ENCODE measurements around the gene GLE1.
"Not testable (repeated sequence)": the region's sequence is repeated elsewhere in the genome, so short reads cannot be mapped to it uniquely, and the experiment has no call there.

Gene GLE1

DNA sequence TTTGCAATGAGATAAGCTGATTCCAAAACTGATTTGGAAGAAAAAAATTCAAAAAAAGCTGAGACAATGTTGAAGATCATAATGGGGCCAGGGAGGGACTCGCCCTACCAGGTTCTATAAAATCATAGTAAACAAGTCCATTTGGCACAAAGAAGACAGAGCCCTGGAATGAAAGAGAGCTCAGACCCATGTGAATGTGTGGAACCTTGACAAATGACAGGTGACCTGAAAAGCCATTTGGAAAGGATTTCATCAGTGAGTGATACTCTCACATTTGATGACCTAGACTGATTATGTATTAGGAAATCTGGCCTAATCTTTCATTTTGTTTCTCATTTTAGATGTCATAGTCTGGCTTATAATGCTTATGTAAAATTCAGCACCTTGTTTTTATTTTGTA is 74.7 kb downstream of the GLE1 start:
- Histone ChIP-seq H3K4me2 (ENCODE audit: low read length) (no peak overlapping the region), H3K36me3 (ENCODE audit: control insufficient read depth, low read length) (peaks cover 96% of the 10 kb centered on the region), H3K4me1 (ENCODE audit: control insufficient read depth, low read length) (no peaks in the 10 kb centered on the region), H3K79me2 (ENCODE audit: control insufficient read depth, low read length) (no peaks in the 10 kb centered on the region), H3K27ac (ENCODE audit: low read depth, low read length) (no peak overlapping the region), H3K27me3 (ENCODE audit: control insufficient read depth, low read length) (no peaks in the 10 kb centered on the region), H3K9me2 (replicated peaks; ENCODE audit: control insufficient read depth, low read length) (no peaks in the 10 kb centered on the region), H4K20me1 (ENCODE audit: control insufficient read depth, insufficient read depth, low read depth, low read length) (no peaks in the 10 kb centered on the region), H3F3A (ENCODE audit: control insufficient read depth, insufficient read depth) (no peaks in the 10 kb centered on the region; the same call in 1 of the 2 replicates), H3K9me3 (ENCODE audit: control insufficient read depth, insufficient read depth, low read length) (no peaks in the 10 kb centered on the region), H3K4me3 (ENCODE audit: low read length) (no peak overlapping the region)
- TF ChIP-seq EZH2phosphoT487 (IDR thresholded peaks at IDR 0.05; ENCODE audit: borderline replicate concordance, low read length), result no peak
- TF ChIP-seq, protein P1, sequence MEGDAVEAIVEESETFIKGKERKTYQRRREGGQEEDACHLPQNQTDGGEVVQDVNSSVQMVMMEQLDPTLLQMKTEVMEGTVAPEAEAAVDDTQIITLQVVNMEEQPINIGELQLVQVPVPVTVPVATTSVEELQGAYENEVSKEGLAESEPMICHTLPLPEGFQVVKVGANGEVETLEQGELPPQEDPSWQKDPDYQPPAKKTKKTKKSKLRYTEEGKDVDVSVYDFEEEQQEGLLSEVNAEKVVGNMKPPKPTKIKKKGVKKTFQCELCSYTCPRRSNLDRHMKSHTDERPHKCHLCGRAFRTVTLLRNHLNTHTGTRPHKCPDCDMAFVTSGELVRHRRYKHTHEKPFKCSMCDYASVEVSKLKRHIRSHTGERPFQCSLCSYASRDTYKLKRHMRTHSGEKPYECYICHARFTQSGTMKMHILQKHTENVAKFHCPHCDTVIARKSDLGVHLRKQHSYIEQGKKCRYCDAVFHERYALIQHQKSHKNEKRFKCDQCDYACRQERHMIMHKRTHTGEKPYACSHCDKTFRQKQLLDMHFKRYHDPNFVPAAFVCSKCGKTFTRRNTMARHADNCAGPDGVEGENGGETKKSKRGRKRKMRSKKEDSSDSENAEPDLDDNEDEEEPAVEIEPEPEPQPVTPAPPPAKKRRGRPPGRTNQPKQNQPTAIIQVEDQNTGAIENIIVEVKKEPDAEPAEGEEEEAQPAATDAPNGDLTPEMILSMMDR (IDR thresholded peaks at IDR 0.05; ENCODE audit: low read depth, low read length, poor library complexity, severe bottlenecking), result no peak

DNA sequence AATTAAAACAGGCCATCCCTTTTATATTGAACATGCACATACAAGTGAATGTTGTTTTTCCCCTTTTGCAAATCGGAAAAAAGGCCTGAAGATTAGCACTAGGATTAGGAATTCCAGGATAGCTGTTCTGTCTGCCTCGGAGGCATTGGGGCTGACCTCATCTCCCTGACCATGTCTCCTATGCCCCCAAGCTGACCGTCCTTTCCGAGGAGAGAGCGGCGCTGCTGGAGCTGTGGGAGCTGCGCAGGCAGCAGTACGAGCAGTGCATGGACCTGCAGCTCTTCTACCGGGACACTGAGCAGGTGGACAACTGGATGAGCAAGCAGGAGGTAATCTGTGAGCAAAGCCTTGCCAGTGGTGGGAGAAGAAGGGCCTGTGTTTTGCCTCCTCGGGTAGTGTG is 76.2 kb downstream of the GLE1 start:
- H3F3A ChIP-seq (ENCODE audit: control insufficient read depth, insufficient read depth), result no peaks in the 10 kb centered on the region; the same call in 1 of the 2 replicates
- H3K27ac ChIP-seq (ENCODE audit: low read depth, low read length), result no peak overlapping the region
- H3K4me3 ChIP-seq (ENCODE audit: low read length), result no peak overlapping the region
- TF ChIP-seq EZH2phosphoT487 (IDR thresholded peaks at IDR 0.05; ENCODE audit: borderline replicate concordance, low read length), result no peak
- TF ChIP-seq, protein P1 (IDR thresholded peaks at IDR 0.05; ENCODE audit: low read depth, low read length, poor library complexity, severe bottlenecking), result no peak
- H3K9me2 ChIP-seq (replicated peaks; ENCODE audit: control insufficient read depth, low read length), result no peaks in the 10 kb centered on the region
- H3K9me3 ChIP-seq (ENCODE audit: control insufficient read depth, insufficient read depth, low read length), result no peaks in the 10 kb centered on the region
- H3K4me2 ChIP-seq (ENCODE audit: low read length), result no peak overlapping the region
- H4K20me1 ChIP-seq (ENCODE audit: control insufficient read depth, insufficient read depth, low read depth, low read length), result no peaks in the 10 kb centered on the region
- H3K27me3 ChIP-seq (ENCODE audit: control insufficient read depth, low read length), result no peaks in the 10 kb centered on the region
- H3K4me1 ChIP-seq (ENCODE audit: control insufficient read depth, low read length), result no peaks in the 10 kb centered on the region
- no peaks in the 10 kb centered on the region for H3K79me2 ChIP-seq (ENCODE audit: control insufficient read depth, low read length)
- H3K36me3 ChIP-seq (ENCODE audit: control insufficient read depth, low read length), result peaks cover 94% of the 10 kb centered on the region

DNA sequence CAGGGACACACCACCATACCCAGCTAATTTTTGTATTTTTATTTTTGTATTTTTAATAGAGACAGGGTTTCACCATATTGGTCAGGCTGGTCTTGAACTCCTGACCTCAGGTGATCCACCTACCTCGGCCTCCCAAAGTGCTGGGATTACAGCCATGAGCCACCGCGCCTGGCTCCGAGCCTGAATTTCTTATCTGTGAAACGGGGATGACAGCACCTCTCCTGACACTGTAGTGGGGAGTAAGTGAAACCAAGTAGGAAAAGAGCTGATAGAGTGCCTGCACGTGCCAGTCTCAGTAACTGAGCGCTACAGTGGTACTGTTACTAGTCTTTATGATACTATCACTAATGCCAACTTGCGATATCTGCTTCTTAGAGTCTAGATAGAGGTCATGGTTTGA is 80.6 kb downstream of the GLE1 start:
- not testable (repeated sequence) for H3K27ac ChIP-seq (ENCODE audit: low read depth, low read length)
- peaks cover 82% of the 10 kb centered on the region for H3K36me3 ChIP-seq (ENCODE audit: control insufficient read depth, low read length)

DNA sequence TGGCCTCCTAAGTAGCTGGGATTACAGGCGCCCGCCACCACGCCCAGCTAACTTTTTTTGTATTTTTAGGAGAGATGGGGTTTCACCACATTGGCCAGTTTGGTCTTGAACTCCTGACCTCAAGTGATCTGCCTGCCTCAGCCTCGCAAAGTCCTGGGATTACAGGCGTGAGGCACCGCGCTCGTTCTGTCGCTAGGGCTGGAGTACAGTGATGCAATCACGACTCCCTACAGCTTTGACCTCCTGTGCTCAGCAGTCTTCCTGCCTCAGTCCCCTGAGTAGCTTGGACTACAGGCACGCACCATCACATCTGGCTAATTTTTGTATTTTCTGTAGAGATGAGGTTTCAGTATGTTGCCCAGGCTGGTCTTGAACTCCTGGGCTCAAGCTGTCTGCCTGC is 82.4 kb downstream of the GLE1 start:
- H3F3A ChIP-seq (ENCODE audit: control insufficient read depth, insufficient read depth); H3K27ac ChIP-seq (ENCODE audit: low read depth, low read length); H3K4me3 ChIP-seq (ENCODE audit: low read length); H3K9me3 ChIP-seq (ENCODE audit: control insufficient read depth, insufficient read depth, low read length); H3K27me3 ChIP-seq (ENCODE audit: control insufficient read depth, low read length); H4K20me1 ChIP-seq (ENCODE audit: control insufficient read depth, insufficient read depth, low read depth, low read length); H3K4me1 ChIP-seq (ENCODE audit: control insufficient read depth, low read length); H3K79me2 ChIP-seq (ENCODE audit: control insufficient read depth, low read length); H3K4me2 ChIP-seq (ENCODE audit: low read length); H3K9me2 ChIP-seq (replicated peaks; ENCODE audit: control insufficient read depth, low read length): not testable (repeated sequence)
- peaks cover 76% of the 10 kb centered on the region for H3K36me3 ChIP-seq (ENCODE audit: control insufficient read depth, low read length)

More for the DNA sequence above, 80.6 kb downstream of the GLE1 start:
- H3K9me3 ChIP-seq (ENCODE audit: control insufficient read depth, insufficient read depth, low read length); H3K27me3 ChIP-seq (ENCODE audit: control insufficient read depth, low read length); H3K4me2 ChIP-seq (ENCODE audit: low read length); H3K4me3 ChIP-seq (ENCODE audit: low read length); H3K9me2 ChIP-seq (replicated peaks; ENCODE audit: control insufficient read depth, low read length); H3K4me1 ChIP-seq (ENCODE audit: control insufficient read depth, low read length); H3K79me2 ChIP-seq (ENCODE audit: control insufficient read depth, low read length); H4K20me1 ChIP-seq (ENCODE audit: control insufficient read depth, insufficient read depth, low read depth, low read length); H3F3A ChIP-seq (ENCODE audit: control insufficient read depth, insufficient read depth): not testable (repeated sequence)
